GM12891 (cell line): Measurements from ENCODE around the gene DLG5.

ENCODE experiments used
- PAX5 ChIP-seq: IDR thresholded peaks from 2 replicates; pipeline ENCODE4 v1.6.1; 2011; ENCODE audit warnings: low read length, moderate library complexity, mild to moderate bottlenecking; ENCODE audit not compliant: insufficient read depth, severe bottlenecking
- POLR2A ChIP-seq: IDR thresholded peaks from 2 replicates; pipeline ENCODE4 v1.6.1; 2011; ENCODE audit warnings: low read depth, low read length, control low read depth
- POLR2AphosphoS5 ChIP-seq: IDR thresholded peaks from 2 replicates; pipeline ENCODE4 v1.6.1; 2011; ENCODE audit warnings: low read depth, low read length, control low read depth
- POU2F2 ChIP-seq: IDR thresholded peaks from 2 replicates; pipeline ENCODE4 v1.6.1; 2011; ENCODE audit warnings: low read depth, mild to moderate bottlenecking, control low read depth, low read length, moderate library complexity
- SPI1 ChIP-seq: IDR thresholded peaks from 2 replicates; pipeline ENCODE4 v1.6.1; 2011; ENCODE audit warnings: low read depth, low read length, control low read depth
- TAF1 ChIP-seq: IDR thresholded peaks from 2 replicates; pipeline ENCODE4 v1.6.1; 2011; ENCODE audit warnings: low read depth, low read length, control low read depth

GRCh38 chr10:77810446-77811335 lies 115.9 kb downstream of the DLG5 start:
- no peak for TF ChIP-seq POLR2A
- no peak for TF ChIP-seq TAF1
- TF ChIP-seq POU2F2: no peak
- no peak for TF ChIP-seq POLR2AphosphoS5
- no peak for TF ChIP-seq SPI1
- TF ChIP-seq PAX5: no peak
